ENCODE results near the gene PC.

DNA sequence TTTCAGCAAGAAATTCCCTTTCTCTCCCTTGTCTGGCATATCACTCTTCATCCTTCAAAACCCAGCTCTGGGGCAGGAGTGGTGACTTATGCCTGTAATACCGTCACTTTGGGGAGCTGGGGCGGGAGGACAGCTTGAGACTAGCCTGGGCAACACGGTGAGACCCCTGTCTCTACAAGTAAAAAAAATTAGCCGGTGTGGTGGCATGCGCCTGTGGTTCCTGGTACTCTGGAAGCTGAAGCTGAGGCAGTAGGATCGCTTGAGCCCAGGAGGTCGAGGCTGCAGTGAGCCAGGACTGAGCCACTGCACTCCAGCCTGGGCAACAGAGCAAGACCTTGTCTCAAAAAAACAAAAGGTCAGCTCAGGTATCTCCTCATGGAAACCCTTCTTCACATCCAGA, 116.3 kb downstream of the PC start:
- TF ChIP-seq POLR2A (IDR thresholded peaks at IDR 0.05) (no peak), EP300 (IDR thresholded peaks at IDR 0.05) (no peak), POLR2AphosphoS5 (IDR thresholded peaks at IDR 0.05) (no peak)
- TF ChIP-seq, protein P1, sequence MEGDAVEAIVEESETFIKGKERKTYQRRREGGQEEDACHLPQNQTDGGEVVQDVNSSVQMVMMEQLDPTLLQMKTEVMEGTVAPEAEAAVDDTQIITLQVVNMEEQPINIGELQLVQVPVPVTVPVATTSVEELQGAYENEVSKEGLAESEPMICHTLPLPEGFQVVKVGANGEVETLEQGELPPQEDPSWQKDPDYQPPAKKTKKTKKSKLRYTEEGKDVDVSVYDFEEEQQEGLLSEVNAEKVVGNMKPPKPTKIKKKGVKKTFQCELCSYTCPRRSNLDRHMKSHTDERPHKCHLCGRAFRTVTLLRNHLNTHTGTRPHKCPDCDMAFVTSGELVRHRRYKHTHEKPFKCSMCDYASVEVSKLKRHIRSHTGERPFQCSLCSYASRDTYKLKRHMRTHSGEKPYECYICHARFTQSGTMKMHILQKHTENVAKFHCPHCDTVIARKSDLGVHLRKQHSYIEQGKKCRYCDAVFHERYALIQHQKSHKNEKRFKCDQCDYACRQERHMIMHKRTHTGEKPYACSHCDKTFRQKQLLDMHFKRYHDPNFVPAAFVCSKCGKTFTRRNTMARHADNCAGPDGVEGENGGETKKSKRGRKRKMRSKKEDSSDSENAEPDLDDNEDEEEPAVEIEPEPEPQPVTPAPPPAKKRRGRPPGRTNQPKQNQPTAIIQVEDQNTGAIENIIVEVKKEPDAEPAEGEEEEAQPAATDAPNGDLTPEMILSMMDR (IDR thresholded peaks at IDR 0.05), result no peak
